GM18498 (cell line): ENCODE measurements around the gene FXYD1.
"Not testable (repeated sequence)": the region's sequence is repeated elsewhere in the genome, so short reads cannot be mapped to it uniquely, and the experiment has no call there.

Source experiments
- ATAC-seq: cut with Tn5 transposase; IDR thresholded peaks from one replicate; pipeline ENCODE4 v1.9.1; 2021; ENCODE audit warnings: mild to moderate bottlenecking, moderate library complexity; ENCODE audit not compliant: unreplicated experiment

The FXYD1 gene

GRCh38 chr19:35138305-35138892 lies at the start of gene FXYD1:
Gene FXYD1, plus strand, starts transcription at chr19:35138824. Its CDS starts 1,256 bp downstream, at chr19:35140080.
- no peak for ATAC-seq

GRCh38 chr19:35089554-35089953 lies 49.1 kb upstream of the FXYD1 start:
- no peak for ATAC-seq

GRCh38 chr19:35090160-35090505 lies 48.5 kb upstream of the FXYD1 start:
- no peak for ATAC-seq

- no peak for ATAC-seq
Observed at GRCh38 chr19:35090506-35091214, 48.0 kb upstream of the FXYD1 start.

GRCh38 chr19:35093430-35093829 lies 45.2 kb upstream of the FXYD1 start:
- ATAC-seq, result no peak

- no peak for ATAC-seq
Observed at GRCh38 chr19:35093941-35094647, 44.5 kb upstream of the FXYD1 start.

GRCh38 chr19:35094656-35095055 lies 44.0 kb upstream of the FXYD1 start:
- ATAC-seq, result no peak

- ATAC-seq, result no peak
Observed at GRCh38 chr19:35095667-35096368, 42.8 kb upstream of the FXYD1 start.

- ATAC-seq, result no peak
Observed at GRCh38 chr19:35098413-35099049, 40.1 kb upstream of the FXYD1 start.

- no peak for ATAC-seq
Observed at GRCh38 chr19:35099155-35099896, 39.3 kb upstream of the FXYD1 start.

- no peak for ATAC-seq
Observed at GRCh38 chr19:35099897-35100275, 38.7 kb upstream of the FXYD1 start.

GRCh38 chr19:35100588-35101533 lies 37.8 kb upstream of the FXYD1 start:
- ATAC-seq, result no peak

GRCh38 chr19:35101949-35102348 lies 36.7 kb upstream of the FXYD1 start:
- ATAC-seq, result not testable (repeated sequence)

- not testable (repeated sequence) for ATAC-seq
Observed at GRCh38 chr19:35103614-35104013, 35.0 kb upstream of the FXYD1 start.

GRCh38 chr19:35104361-35104760 lies 34.3 kb upstream of the FXYD1 start:
- no peak for ATAC-seq

- ATAC-seq, result no peak
Observed at GRCh38 chr19:35105047-35105410, 33.6 kb upstream of the FXYD1 start.

- no peak for ATAC-seq
Observed at GRCh38 chr19:35105411-35106290, 33.0 kb upstream of the FXYD1 start.

GRCh38 chr19:35106291-35106583 lies 32.4 kb upstream of the FXYD1 start:
- no peak for ATAC-seq
